ENCODE results near the gene COL27A1. TPM values are rescaled to one million over a fixed set of nuclear protein-coding genes. Genes with fewer than 3 reads are reported as not detected.

The COL27A1 gene
- 21.5 TPM for total RNA-seq
- polyA plus RNA-seq, result 8.1 TPM

GRCh38 chr9:114155263-114155994 lies at the start of gene COL27A1:
Gene COL27A1, plus strand, starts transcription at chr9:114155537. Its CDS starts 414 bp downstream, at chr9:114155951.
- DNase-seq (ENCODE audit: extremely low spot score), result peak; percentile 71
- Histone ChIP-seq H3K4me1 (ENCODE audit: insufficient read depth) (peaks cover 3% of the 10 kb centered on the region), H3K27ac (ENCODE audit: low read depth) (no peak within 1 kb of the TSS), H3K4me3 (ENCODE audit: low read depth, low read length) (peak within 1 kb of the TSS; percentile 80), H3K36me3 (ENCODE audit: insufficient read depth) (no peaks in the 10 kb centered on the region)
- under 1% methylated on average over 63 of the region's 63 CpGs for WGBS

GRCh38 chr9:114107286-114108001 lies 47.9 kb upstream of the COL27A1 start:
- Histone ChIP-seq H3K4me1 (ENCODE audit: insufficient read depth) (no peaks in the 10 kb centered on the region), H3K36me3 (ENCODE audit: insufficient read depth) (no peaks in the 10 kb centered on the region), H3K27ac (ENCODE audit: low read depth) (no peak overlapping the region), H3K4me3 (ENCODE audit: low read depth, low read length) (no peak overlapping the region)
- WGBS, result 73% methylated on average over 13 of the region's 13 CpGs
- DNase-seq (ENCODE audit: extremely low spot score), result no peak

GRCh38 chr9:114108016-114108833 lies 47.1 kb upstream of the COL27A1 start:
- no peaks in the 10 kb centered on the region for H3K4me1 ChIP-seq (ENCODE audit: insufficient read depth)
- H3K36me3 ChIP-seq (ENCODE audit: insufficient read depth), result no peaks in the 10 kb centered on the region
- no peak overlapping the region for H3K27ac ChIP-seq (ENCODE audit: low read depth)
- no peak overlapping the region for H3K4me3 ChIP-seq (ENCODE audit: low read depth, low read length)
- DNase-seq (ENCODE audit: extremely low spot score), result no peak
- WGBS, result 47% methylated on average over 28 of the region's 28 CpGs

- Histone ChIP-seq H3K27ac (ENCODE audit: low read depth) (no peak overlapping the region), H3K4me1 (ENCODE audit: insufficient read depth) (no peaks in the 10 kb centered on the region), H3K4me3 (ENCODE audit: low read depth, low read length) (no peak overlapping the region), H3K36me3 (ENCODE audit: insufficient read depth) (no peaks in the 10 kb centered on the region)
- no peak for DNase-seq (ENCODE audit: extremely low spot score)
- 96% methylated on average over 6 of the region's 6 CpGs for WGBS
Observed at GRCh38 chr9:114109124-114109523, 46.2 kb upstream of the COL27A1 start.

GRCh38 chr9:114110180-114110579 lies 45.2 kb upstream of the COL27A1 start:
- no peak overlapping the region for H3K27ac ChIP-seq (ENCODE audit: low read depth)
- H3K4me3 ChIP-seq (ENCODE audit: low read depth, low read length), result no peak overlapping the region
- no peaks in the 10 kb centered on the region for H3K4me1 ChIP-seq (ENCODE audit: insufficient read depth)
- DNase-seq (ENCODE audit: extremely low spot score), result no peak
- WGBS, result 91% methylated on average over 2 of the region's 2 CpGs
- H3K36me3 ChIP-seq (ENCODE audit: insufficient read depth), result no peaks in the 10 kb centered on the region

GRCh38 chr9:114112325-114112724 lies 43.0 kb upstream of the COL27A1 start:
- 62% methylated on average over 1 of the region's 1 CpG for WGBS
- no peak for DNase-seq (ENCODE audit: extremely low spot score)
- H3K27ac ChIP-seq (ENCODE audit: low read depth), result no peak overlapping the region
- no peaks in the 10 kb centered on the region for H3K36me3 ChIP-seq (ENCODE audit: insufficient read depth)
- no peak overlapping the region for H3K4me3 ChIP-seq (ENCODE audit: low read depth, low read length)
- H3K4me1 ChIP-seq (ENCODE audit: insufficient read depth), result no peaks in the 10 kb centered on the region

GRCh38 chr9:114112778-114113584 lies 42.4 kb upstream of the COL27A1 start:
- Histone ChIP-seq H3K27ac (ENCODE audit: low read depth) (no peak overlapping the region), H3K4me3 (ENCODE audit: low read depth, low read length) (no peak overlapping the region), H3K4me1 (ENCODE audit: insufficient read depth) (no peaks in the 10 kb centered on the region), H3K36me3 (ENCODE audit: insufficient read depth) (no peaks in the 10 kb centered on the region)
- DNase-seq (ENCODE audit: extremely low spot score), result no peak
- WGBS, result 20% methylated on average over 10 of the region's 10 CpGs

- no peak overlapping the region for H3K4me3 ChIP-seq (ENCODE audit: low read depth, low read length)
- DNase-seq (ENCODE audit: extremely low spot score), result no peak
- no peaks in the 10 kb centered on the region for H3K4me1 ChIP-seq (ENCODE audit: insufficient read depth)
- H3K36me3 ChIP-seq (ENCODE audit: insufficient read depth), result no peaks in the 10 kb centered on the region
- 61% methylated on average over 2 of the region's 2 CpGs for WGBS
- H3K27ac ChIP-seq (ENCODE audit: low read depth), result no peak overlapping the region
Observed at GRCh38 chr9:114114364-114114763, 41.0 kb upstream of the COL27A1 start.

- DNase-seq (ENCODE audit: extremely low spot score), result no peak
- 81% methylated on average over 9 of the region's 9 CpGs for WGBS
Observed at GRCh38 chr9:114115654-114116125, 39.6 kb upstream of the COL27A1 start.

GRCh38 chr9:114116126-114116747 lies 39.1 kb upstream of the COL27A1 start:
- 84% methylated on average over 12 of the region's 12 CpGs for WGBS
- H3K4me3 ChIP-seq (ENCODE audit: low read depth, low read length), result no peak overlapping the region
- no peak for DNase-seq (ENCODE audit: extremely low spot score)

More at GRCh38 chr9:114115654-114116125, 39.6 kb upstream of the COL27A1 start:
- Histone ChIP-seq H3K4me1 (ENCODE audit: insufficient read depth) (no peaks in the 10 kb centered on the region), H3K27ac (ENCODE audit: low read depth) (no peak overlapping the region), H3K4me3 (ENCODE audit: low read depth, low read length) (no peak overlapping the region), H3K36me3 (ENCODE audit: insufficient read depth) (no peaks in the 10 kb centered on the region)

GRCh38 chr9:114117614-114117995 lies 37.7 kb upstream of the COL27A1 start:
- H3K4me1 ChIP-seq (ENCODE audit: insufficient read depth), result no peaks in the 10 kb centered on the region
- 93% methylated on average over 7 of the region's 7 CpGs for WGBS
- DNase-seq (ENCODE audit: extremely low spot score), result no peak
- no peaks in the 10 kb centered on the region for H3K36me3 ChIP-seq (ENCODE audit: insufficient read depth)
- no peak overlapping the region for H3K27ac ChIP-seq (ENCODE audit: low read depth)
- H3K4me3 ChIP-seq (ENCODE audit: low read depth, low read length), result no peak overlapping the region

More at GRCh38 chr9:114116126-114116747, 39.1 kb upstream of the COL27A1 start:
- H3K36me3 ChIP-seq (ENCODE audit: insufficient read depth), result no peaks in the 10 kb centered on the region
- H3K4me1 ChIP-seq (ENCODE audit: insufficient read depth), result no peaks in the 10 kb centered on the region
- H3K27ac ChIP-seq (ENCODE audit: low read depth), result no peak overlapping the region

- no peak overlapping the region for H3K4me3 ChIP-seq (ENCODE audit: low read depth, low read length)
- no peak overlapping the region for H3K27ac ChIP-seq (ENCODE audit: low read depth)
- H3K36me3 ChIP-seq (ENCODE audit: insufficient read depth), result no peaks in the 10 kb centered on the region
- no peaks in the 10 kb centered on the region for H3K4me1 ChIP-seq (ENCODE audit: insufficient read depth)
- 73% methylated on average over 21 of the region's 21 CpGs for WGBS
- peak; percentile 59 for DNase-seq (ENCODE audit: extremely low spot score)
Observed at GRCh38 chr9:114117996-114118830, 37.1 kb upstream of the COL27A1 start.
